Cortex of kidney (tissue), 1 donor: ENCODE measurements around the gene NEK1.
"Not testable (repeated sequence)": the region's sequence is repeated elsewhere in the genome, so short reads cannot be mapped to it uniquely, and the experiment has no call there.

Source experiments
- DNase-seq: peaks from one replicate; lab custom pipeline; 2025; lab: John Stamatoyannopoulos, UW

The NEK1 gene

GRCh38 chr4:169594560-169595195 is 17.7 kb downstream of the NEK1 start:
- DNase-seq = no peak

- no peak for DNase-seq
Observed at GRCh38 chr4:169593050-169593560, 19.3 kb downstream of the NEK1 start.

- no peak for DNase-seq
Observed at GRCh38 chr4:169583563-169583962, 28.8 kb downstream of the NEK1 start.

DNA sequence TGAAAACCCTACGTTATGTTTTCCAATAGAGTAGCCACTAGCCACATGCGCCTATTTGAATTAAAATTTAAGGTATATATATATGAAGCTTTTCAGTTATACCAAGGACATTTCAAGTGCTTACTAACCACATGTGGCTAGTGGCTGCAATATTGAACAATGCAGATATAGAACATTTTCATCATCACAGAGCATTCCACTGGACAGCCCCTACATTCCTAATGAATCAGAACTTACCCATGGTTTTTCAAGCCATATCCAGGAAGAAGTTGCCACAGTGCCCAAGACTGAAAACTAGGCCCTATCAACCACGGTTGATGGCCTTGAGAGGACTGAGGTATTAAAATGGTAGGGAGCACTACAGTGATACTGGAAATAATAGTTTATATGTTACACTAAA is 29.7 kb downstream of the NEK1 start:
- DNase-seq = no peak

DNA sequence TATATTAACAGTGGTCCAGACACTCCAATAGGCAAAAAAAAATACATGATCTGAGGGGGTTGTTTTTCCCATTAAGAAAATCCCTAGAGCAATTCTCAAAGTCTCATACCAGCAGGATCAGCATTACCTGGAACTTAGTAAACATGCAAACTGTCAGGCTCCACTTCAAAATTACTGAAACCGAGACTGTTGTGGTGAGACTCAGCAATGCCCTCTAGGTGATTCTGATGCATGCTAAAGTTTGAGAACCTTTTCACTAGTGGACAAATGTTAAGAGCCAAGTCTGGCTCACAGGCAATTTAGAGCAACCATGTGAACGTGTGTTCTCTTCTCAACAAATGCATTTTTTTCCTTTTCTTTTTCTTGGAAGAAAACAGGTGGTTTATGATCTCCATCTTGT is 30.2 kb downstream of the NEK1 start:
- DNase-seq = no peak

DNA sequence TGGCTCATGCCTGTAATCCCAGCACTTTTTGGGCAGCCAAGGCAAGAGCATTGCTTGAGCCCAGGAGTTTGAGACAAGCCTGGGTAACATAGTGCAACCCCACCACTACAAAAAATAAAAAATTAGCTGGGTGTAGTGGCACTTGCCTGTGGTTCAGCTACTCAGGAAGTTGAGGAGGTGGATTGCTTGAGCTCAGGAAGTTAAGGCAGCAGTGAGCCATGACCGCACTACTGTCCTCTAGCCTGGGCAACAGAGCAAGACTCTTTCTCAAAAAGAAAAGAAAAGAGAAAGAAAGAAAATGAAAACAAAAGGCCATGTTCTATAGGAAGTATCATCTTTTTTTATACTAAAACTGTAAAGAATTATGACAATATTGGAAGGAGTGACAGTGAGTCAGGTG is 38.5 kb downstream of the NEK1 start:
- no peak for DNase-seq

- no peak for DNase-seq
Observed at GRCh38 chr4:169571435-169571834, 40.9 kb downstream of the NEK1 start.

DNA sequence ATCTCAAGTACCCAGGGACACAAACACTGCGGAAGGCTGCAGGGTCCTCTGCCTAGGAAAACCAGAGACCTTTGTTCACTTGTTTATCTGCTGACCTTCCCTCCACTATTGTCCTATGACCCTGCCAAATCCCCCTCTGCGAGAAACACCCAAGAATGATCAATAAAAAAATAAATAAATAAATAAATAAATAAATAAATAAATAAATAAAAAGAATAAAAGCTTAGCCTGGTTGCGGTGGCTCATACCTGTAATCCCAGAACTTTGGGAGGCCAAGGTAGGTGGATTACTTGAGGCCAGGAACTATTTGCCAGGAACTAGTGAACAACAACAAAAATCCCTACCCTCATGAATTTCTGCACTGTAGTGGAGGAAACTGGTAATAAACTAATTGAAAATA is 41.4 kb downstream of the NEK1 start:
- DNase-seq = not testable (repeated sequence)

GRCh38 chr4:169570266-169570665 is 42.1 kb downstream of the NEK1 start:
- DNase-seq = not testable (repeated sequence)

- not testable (repeated sequence) for DNase-seq
Observed at GRCh38 chr4:169569188-169569587, 43.2 kb downstream of the NEK1 start.

- DNase-seq = no peak
Observed at GRCh38 chr4:169567916-169568315, 44.5 kb downstream of the NEK1 start.

DNA sequence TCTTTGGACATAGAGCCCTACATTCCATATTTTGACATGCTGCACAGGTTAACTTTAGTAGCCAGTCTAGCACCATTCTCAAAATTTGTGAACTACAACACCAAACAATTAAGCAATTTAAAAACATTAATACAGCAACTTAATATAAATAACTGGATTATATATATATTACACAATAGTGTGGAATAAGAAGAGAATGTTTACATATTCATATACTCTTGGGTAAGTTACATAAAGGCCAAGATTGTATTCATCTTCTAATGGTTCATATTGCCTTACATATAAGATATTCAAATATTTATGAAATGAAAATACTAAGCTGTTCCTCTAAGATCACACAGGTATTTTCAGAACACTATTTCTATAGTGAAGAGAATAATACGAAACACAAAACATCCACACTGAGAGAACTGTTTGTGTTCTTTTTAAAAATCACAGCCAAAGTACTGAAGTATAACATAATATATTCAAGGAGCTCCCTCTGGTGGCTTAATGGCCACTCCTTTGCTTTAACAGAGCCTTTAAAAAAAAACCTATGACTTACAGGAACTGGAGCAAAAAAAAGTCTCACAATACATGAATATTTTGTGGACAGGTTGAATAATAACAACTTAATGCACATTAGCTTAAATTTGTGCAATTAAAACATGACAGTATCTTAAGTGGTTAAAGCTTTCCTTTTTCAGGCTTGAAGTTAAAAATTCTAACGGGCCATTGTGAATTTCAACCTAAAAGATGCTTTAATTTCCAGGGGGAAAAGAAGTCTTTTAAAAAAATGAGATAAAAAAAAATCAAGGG is 46.2 kb downstream of the NEK1 start:
- no peak for DNase-seq

DNA sequence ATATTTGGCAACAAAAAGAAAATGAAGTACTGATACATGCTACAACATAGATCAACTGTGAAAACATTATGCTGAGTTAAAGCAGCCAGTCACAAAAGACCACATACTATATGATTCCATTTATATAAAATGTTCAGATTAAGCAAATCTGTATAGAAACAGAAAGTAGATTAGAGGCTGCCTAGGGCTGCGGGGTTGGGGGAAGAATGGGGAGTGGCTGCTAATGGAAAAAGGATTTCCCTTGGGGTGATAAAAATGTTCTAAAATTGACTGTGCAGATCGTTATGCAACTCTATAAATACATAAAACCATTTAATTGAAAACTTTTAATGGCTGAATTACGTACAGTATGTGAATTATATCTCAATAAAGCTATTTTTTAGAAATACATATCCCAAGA is 46.8 kb downstream of the NEK1 start:
- no peak for DNase-seq

- DNase-seq = no peak
Observed at GRCh38 chr4:169557061-169557636, 55.2 kb downstream of the NEK1 start.

- not testable (repeated sequence) for DNase-seq
Observed at GRCh38 chr4:169546548-169546947, 65.8 kb downstream of the NEK1 start.

DNA sequence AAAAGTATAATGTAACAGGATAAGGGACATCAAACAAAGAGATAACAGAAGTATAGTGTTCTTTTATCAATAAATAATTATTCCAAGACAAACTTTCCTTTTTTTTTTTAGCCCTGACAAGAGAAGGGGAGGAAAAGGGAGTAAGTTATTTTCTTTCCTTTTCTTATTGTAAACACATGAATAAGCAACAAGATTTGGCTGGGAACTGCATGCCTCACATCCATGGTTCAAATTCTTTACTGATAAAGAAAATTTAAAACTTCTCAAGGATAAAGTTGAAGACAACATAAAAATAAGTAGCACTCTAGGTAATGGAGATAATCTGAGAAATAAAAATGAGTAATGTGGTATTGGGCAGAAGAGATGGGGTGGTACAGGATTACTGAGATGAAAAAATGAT is 71.6 kb downstream of the NEK1 start:
- DNase-seq = no peak

GRCh38 chr4:169530048-169530447 is 82.3 kb downstream of the NEK1 start:
- DNase-seq = no peak

GRCh38 chr4:169523796-169524195 is 88.6 kb downstream of the NEK1 start:
- DNase-seq = no peak

GRCh38 chr4:169510617-169511016 is 101.8 kb downstream of the NEK1 start:
- no peak for DNase-seq

- DNase-seq = no peak
Observed at GRCh38 chr4:169506903-169507302, 105.5 kb downstream of the NEK1 start.

DNA sequence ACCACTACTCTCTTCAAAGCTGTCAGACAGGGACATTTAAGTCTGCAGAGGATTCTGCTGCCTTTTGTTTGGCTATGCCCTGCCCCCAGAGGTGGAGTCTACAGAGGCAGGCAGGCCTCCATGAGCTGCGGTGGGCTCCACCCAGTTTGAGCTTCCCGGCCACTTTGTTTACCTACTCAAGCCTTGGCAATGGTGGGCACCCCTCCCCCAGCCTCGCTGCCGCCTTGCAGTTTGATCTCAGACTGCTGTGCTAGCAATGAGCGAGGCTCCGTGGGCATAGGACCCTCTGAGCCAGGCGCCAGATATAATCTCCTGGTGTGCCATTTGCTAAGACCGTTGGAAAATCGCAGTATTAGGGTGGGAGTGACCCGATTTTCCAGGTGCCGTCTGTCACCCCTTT is 112.5 kb downstream of the NEK1 start:
- not testable (repeated sequence) for DNase-seq

GRCh38 chr4:169494234-169494633 is 118.1 kb downstream of the NEK1 start:
- not testable (repeated sequence) for DNase-seq

- DNase-seq = no peak
Observed at GRCh38 chr4:169493164-169493524, 119.2 kb downstream of the NEK1 start.
